Measurements from ENCODE around the gene CDC37. TPM values are rescaled to one million over a fixed set of nuclear protein-coding genes. Genes with fewer than 3 reads are reported as not detected.
A peak's percentile ranks its signal among the peaks of the same experiment; 100 is the strongest.

Gene CDC37
- total RNA-seq, 1 experiment from 2014 or later: 154 TPM

GRCh38 chr19:10428996-10429381 lies 25.6 kb upstream of the CDC37 start:
- H3K36me3 Mint-ChIP-seq (ENCODE audit: insufficient read depth, unreplicated experiment): no peaks in the 10 kb centered on the region
- Histone ChIP-seq H3K9me3 (no peaks in the 10 kb centered on the region), H3K36me3 (ENCODE audit: control insufficient read depth, insufficient read depth, low read length) (no peaks in the 10 kb centered on the region), H3K27me3 (replicated peaks; ENCODE audit: control insufficient read depth, insufficient read depth, low read length) (no peaks in the 10 kb centered on the region), H3K4me1 (no peaks in the 10 kb centered on the region), H3K4me3 (ENCODE audit: low read depth, low read length) (no peak overlapping the region)
- POLR2A ChIA-PET: no interaction called here
- no peak overlapping the region for H3K4me3 Mint-ChIP-seq (ENCODE audit: unreplicated experiment)
- no peaks in the 10 kb centered on the region for H3K4me1 Mint-ChIP-seq (ENCODE audit: low read depth, unreplicated experiment)
- TF ChIP-seq CTCF (IDR thresholded peaks at IDR 0.05; ENCODE audit: insufficient read depth in 1 of 2, low read depth in 1 of 2, low read length in 1 of 2, severe bottlenecking in 1 of 2, unreplicated experiment in 1 of 2): no peak
- no peak overlapping the region for H3K27ac Mint-ChIP-seq (ENCODE audit: unreplicated experiment)
- intact Hi-C loops (cut with micrococcal nuclease; ENCODE audit: unreplicated experiment): no loop called here
- H3K27me3 Mint-ChIP-seq (ENCODE audit: insufficient read depth, unreplicated experiment): peaks cover 13% of the 10 kb centered on the region
- no peaks in the 10 kb centered on the region for H3K9me3 Mint-ChIP-seq (ENCODE audit: unreplicated experiment)
- CTCF ChIA-PET: interaction anchor here (1.9 kb wide), 1 partner anchor 11 kb away, joined by 5 read pairs; no protein-coding TSS in a partner anchor
- DNase-seq: no peak
- no TSS peak for BruUV-seq (replicated peaks)

- Histone ChIP-seq H3K4me3 (ENCODE audit: low read depth, low read length) (no peak overlapping the region), H3K27me3 (replicated peaks; ENCODE audit: control insufficient read depth, insufficient read depth, low read length) (peaks cover under 1% of the 10 kb centered on the region), H3K4me1 (no peaks in the 10 kb centered on the region), H3K36me3 (ENCODE audit: control insufficient read depth, insufficient read depth, low read length) (no peaks in the 10 kb centered on the region), H3K9me3 (no peaks in the 10 kb centered on the region)
- H3K4me1 Mint-ChIP-seq (ENCODE audit: low read depth, unreplicated experiment): no peaks in the 10 kb centered on the region
- H3K27ac Mint-ChIP-seq (ENCODE audit: unreplicated experiment): no peak overlapping the region
- no peak overlapping the region for H3K4me3 Mint-ChIP-seq (ENCODE audit: unreplicated experiment)
- intact Hi-C loops (cut with micrococcal nuclease; ENCODE audit: unreplicated experiment): no loop called here
- no peak for TF ChIP-seq CTCF (IDR thresholded peaks at IDR 0.05; ENCODE audit: insufficient read depth in 1 of 2, low read depth in 1 of 2, low read length in 1 of 2, severe bottlenecking in 1 of 2, unreplicated experiment in 1 of 2)
- no TSS peak for BruUV-seq (replicated peaks)
- CTCF ChIA-PET: interaction anchor here (1.9 kb wide), 1 partner anchor 9 kb away, joined by 5 read pairs; no protein-coding TSS in a partner anchor
- no peak for DNase-seq
- H3K36me3 Mint-ChIP-seq (ENCODE audit: insufficient read depth, unreplicated experiment): no peaks in the 10 kb centered on the region
- POLR2A ChIA-PET: no interaction called here
- peaks cover 14% of the 10 kb centered on the region for H3K27me3 Mint-ChIP-seq (ENCODE audit: insufficient read depth, unreplicated experiment)
- no peaks in the 10 kb centered on the region for H3K9me3 Mint-ChIP-seq (ENCODE audit: unreplicated experiment)
Observed at GRCh38 chr19:10427169-10427568, 23.8 kb upstream of the CDC37 start.

- DNase-seq: peak; percentile 78 to 88
- peaks cover 28% of the 10 kb centered on the region for H3K27me3 Mint-ChIP-seq (ENCODE audit: insufficient read depth, unreplicated experiment)
- no peak overlapping the region for H3K27ac Mint-ChIP-seq (ENCODE audit: unreplicated experiment)
- no peaks in the 10 kb centered on the region for H3K36me3 ChIP-seq (ENCODE audit: control insufficient read depth, insufficient read depth, low read length)
- ChIA-PET POLR2A (interaction anchor here (0.5 kb wide), 1 partner anchor 37 kb away, joined by 10 read pairs; no protein-coding TSS in a partner anchor), CTCF (interaction anchor here (0.5 to 1.4 kb wide), 3 partner anchors 21 to 275 kb away, joined by 4 to 6 read pairs (median 4); partner anchors contain the start of gene CDC37)
- no peaks in the 10 kb centered on the region for H3K36me3 Mint-ChIP-seq (ENCODE audit: insufficient read depth, unreplicated experiment)
- no peaks in the 10 kb centered on the region for H3K9me3 ChIP-seq
- H3K9me3 Mint-ChIP-seq (ENCODE audit: unreplicated experiment): no peaks in the 10 kb centered on the region
- intact Hi-C loops (cut with micrococcal nuclease; ENCODE audit: unreplicated experiment): no loop called here
- BruUV-seq (replicated peaks): no TSS peak
- H3K4me3 ChIP-seq (ENCODE audit: low read depth, low read length): peak overlapping the region; percentile 34
- peak; percentile 86 to 87 for TF ChIP-seq CTCF (IDR thresholded peaks at IDR 0.05; ENCODE audit: insufficient read depth in 1 of 2, low read depth in 1 of 2, low read length in 1 of 2, severe bottlenecking in 1 of 2, unreplicated experiment in 1 of 2)
- peaks cover 15% of the 10 kb centered on the region for H3K4me1 ChIP-seq
- peaks cover 9% of the 10 kb centered on the region for H3K4me1 Mint-ChIP-seq (ENCODE audit: low read depth, unreplicated experiment)
- H3K4me3 Mint-ChIP-seq (ENCODE audit: unreplicated experiment): peak overlapping the region; percentile 62
- peaks cover 7% of the 10 kb centered on the region for H3K27me3 ChIP-seq (replicated peaks; ENCODE audit: control insufficient read depth, insufficient read depth, low read length)
Observed at GRCh38 chr19:10424011-10424637, 20.8 kb upstream of the CDC37 start.
